Stimulated activated CD4-positive, alpha-beta T cell treated with anti-CD3 and anti-CD28 coated beads, TNF-alpha, amount 100 ng/mL, for 1 hour (primary cell): ENCODE results near the gene PRSS38.

ENCODE experiments used
- DNase-seq, 3 donors: peaks; one replicate each; pipeline ENCODE4 v3.0.0-alpha.2; 2020; ENCODE audit warnings: low read depth in 3 of 3, low spot score in 1 of 3

Gene PRSS38

DNA sequence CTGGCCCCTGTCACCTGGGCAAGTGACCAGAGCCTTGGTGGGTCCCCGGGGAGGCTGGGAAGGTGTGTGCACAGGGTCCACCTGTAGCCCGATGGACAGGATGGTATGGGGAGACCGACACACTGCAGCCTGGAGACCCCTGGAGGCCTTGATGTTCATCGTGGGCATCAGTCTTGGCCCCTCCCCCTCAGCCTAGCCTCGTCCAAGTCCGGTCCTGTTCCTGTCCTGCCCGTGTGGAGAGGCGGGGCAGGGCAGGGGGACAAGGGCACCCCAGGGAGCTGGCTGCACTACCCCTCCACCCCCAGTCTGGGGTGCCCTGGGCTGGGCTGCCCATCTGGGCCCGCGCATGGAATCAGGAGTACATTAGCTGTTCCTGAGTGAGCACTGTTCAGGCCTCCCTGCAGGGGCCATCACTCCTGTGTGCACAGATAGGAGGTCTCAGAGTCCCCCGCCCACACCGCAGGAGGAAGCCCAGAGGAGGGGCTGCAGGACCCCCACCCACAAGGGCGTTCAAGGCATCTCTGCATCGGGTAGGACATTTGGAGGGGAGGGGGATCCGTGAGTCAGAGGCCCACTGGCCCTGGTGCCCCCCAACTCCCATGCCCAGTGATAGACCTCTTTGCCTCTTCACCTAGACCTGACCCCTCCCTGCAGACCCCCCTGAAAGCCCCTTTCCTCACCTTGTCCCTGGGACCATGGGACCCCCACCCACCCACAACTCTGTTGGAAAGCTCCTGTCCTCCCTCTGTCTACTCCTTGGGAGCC, 69.1 kb downstream of the PRSS38 start:
- no peak for DNase-seq

DNA sequence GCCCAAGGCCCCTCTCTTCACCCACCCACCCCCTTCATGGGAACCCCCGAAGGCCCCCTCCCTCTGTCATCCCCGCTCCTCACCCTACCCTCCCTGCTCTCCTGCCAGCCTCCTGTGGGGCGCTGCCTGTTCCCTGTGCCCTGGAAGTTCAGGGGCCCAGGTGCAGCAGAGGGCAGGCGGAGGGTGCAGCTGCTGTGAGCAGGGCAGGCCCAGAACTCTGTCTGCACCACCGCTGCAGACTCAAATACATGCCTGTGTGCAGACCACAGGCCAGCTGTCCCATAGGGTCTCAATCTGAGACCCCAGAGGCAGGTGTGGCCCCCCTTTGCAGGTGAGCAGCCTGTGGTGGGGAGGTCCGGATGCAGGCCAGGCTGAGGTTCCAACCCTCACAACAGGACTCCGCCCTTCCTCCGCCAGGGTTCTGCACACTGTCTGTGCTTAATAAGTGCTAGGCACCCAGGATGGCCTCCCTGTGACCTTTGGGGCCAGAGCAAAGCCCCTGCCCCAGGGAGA, 69.7 kb downstream of the PRSS38 start:
- DNase-seq, result no peak

DNA sequence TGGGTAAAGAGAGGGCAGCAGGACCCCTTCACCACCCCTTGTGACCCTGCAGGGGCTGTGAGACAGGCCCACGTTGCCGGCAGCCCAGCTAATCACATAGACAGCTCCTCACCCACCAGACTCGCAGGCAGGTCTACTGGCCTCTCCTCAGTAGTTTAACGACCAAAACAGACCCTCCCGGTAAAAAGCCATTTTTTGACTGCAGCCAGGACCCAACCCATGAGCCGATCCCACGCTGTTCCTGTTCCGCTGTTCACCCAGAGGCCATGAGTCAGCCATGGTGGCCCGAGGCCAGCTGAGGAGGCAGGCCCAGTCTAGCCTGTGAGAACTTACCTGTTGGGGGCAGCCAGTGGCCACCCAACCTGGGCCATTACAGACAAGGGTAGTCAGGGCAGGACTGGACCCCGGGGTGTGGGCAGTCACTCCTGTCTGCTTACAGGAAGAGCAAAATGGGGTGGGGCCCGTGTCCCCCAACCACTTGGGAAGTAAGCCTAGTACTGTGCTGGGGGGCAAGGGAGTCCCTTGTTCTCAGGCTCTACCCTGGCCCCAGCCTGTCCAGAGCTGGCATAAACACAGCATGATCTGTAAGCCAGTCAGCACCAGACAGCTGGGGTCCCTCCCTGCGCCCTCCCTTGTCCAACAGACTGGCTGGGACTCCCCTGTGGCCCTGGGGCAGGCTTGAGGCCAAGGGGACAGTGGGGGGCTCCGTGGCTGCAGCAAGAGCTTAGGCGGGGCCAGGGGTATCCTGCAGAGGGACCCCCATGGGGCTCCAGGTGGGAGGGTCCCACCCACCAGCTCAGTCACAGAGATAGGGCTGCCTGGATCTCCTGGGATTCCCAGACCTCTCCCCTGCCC, 70.4 kb downstream of the PRSS38 start:
- DNase-seq, result no peak

DNA sequence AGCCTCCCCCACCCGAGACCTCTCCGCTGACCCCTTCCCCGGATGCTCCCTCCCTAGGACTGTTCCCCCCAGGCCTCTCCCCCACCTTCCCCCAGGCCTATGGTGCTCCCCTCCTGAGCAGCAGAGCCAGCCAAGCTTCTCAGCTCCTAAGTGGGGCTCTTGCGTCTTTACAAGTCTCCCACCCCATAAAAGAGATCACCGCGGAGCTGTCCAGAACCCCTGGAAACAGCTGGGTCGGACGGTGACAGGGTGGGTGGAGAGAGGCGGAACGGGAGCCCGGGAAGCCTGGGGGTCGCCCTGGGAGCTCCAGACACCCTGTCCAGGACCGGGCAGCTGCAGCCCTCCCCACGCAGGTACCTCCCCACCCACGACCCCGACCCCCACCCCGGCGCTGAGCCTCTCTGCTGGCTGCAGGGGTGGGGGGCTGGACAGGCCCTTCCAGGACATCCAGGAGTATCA, 71.1 kb downstream of the PRSS38 start:
- DNase-seq, result no peak

DNA sequence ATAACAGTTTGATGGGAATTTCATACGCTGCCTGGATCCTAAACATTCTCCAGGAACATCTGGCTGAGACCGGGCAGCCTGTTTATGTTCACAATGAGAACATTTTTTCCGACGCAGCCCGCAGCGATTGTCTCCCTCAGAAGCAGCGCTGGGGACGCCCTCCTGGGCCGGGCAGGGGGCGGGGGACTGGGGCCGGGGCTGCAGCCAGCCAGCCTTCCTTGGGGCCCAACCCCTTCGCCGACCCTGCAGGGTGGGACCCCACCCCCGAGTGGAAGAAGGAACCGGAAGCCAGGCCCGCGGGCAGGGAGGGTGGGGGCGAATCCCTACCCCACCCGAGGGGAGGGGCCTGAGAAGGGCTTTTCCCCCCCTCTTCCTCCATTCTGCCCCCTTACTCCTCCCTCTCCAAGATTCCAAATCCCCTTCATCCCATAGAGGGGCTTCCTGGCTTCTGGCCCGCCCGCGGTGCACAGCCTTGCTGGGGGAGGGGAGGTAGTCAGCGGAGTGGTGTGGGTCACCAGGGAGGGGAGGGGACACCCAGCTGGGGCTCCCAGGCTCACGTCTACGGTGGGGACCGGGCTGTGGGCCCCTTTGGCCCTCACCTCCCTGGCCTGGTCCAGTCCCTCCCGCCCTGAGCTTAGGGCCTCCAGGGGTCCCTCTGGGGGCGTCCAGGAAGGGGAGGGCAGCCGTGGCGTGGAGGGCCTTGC, 71.7 kb downstream of the PRSS38 start:
- DNase-seq, result no peak

DNA sequence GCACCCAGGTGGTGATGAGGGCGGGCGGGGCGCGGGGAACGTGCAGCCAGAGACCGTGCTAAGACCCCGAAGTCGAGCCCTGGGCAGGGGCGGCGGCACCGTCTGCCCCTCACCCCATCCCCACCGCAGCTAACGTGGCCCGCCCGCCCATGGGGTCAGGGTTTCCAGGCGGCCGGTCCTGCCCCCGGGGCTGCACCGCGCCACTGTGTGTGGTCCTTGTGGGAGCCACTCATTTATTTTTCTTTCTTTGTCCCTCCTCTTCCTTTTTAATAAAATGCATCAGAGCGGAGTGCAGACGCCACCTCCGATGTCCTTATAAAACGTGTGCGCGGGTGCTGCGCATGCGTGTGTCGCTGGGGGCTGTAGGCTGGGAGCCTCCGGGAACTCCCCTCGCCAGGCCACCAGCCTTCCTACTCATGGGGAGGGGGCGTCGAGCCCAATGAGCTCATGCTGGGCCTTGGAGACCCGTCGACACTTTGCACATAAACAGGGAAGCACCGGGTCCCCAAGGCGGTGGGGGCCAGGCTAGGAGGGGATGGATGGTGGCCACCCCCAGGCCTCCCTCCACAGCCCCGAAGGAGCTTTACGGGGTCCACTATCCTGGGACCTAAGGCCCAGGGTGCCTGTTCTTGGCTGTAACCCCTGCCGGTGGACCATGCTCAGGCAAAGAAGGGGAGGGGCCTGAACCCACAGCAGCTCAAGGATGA, 72.4 kb downstream of the PRSS38 start:
- no peak for DNase-seq

DNA sequence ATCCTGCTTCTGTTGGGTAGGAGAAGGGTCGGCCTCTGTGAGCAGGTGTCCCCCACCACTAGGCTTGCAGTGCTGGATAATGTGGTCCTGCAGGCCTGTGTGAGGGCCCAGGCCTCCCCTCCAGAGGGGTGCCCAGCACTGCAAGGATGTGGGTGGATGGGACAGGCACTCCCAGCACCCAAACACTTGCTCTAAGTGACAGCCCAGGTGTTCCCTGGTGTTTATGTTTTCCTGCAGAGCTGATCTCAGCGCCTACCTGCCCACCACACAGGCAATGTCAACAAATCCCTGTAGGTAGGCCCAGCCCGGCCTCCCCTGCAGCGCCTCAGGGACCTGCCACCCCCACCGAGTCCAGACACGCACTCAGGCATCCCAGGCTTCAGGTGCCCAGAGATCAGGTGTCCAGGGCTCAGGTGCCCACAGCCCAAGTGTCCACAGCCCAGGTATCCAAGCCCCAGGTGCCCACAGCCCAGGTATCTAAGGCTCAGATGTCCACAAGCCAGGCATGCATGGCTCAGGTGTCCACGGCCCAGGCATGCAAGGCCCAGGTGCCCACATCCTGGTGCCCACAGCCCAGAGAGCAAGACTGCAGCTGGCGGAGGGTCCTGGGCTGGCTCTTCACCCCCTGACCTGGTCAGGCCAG, 73.0 kb downstream of the PRSS38 start:
- DNase-seq, result no peak

DNA sequence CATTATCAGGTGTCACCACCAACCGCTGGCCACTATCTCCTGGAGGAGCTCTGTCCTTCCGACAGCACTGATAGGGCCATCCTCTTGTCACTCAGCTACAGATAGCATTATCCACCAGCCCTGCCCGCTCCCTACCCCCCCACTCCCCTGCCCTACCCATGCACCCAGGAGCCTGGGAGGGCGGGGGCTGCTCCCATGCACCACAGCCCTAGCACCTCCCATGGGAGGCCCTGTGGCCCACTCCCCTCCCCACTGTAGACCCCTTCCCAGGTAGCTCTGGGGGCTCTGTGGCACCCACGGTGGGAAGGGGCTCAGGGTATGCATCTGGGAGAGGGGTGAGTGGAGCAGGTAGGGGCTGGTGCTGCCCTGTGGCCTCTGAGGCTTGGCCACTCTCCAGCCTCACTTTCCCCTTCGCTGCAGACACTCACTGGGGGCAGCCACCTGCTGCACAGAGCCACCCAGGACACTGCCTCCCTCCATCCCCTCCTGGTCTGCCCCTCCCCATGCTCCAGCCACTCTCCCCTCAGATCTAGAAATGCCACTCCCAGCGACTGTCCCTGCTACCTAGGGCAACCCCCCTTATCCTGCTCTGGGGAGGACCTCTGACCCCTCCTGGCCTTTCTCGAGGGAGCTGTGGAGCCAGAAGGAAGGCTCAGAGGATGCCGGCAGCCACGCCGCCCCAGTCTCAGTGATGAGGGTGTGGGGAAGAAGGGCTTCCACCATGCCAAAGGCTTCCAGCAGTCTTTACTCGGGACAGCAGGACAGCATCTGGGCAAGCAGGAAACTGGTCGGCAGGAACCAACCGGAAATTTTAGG, 73.8 kb downstream of the PRSS38 start:
- DNase-seq, result no peak

DNA sequence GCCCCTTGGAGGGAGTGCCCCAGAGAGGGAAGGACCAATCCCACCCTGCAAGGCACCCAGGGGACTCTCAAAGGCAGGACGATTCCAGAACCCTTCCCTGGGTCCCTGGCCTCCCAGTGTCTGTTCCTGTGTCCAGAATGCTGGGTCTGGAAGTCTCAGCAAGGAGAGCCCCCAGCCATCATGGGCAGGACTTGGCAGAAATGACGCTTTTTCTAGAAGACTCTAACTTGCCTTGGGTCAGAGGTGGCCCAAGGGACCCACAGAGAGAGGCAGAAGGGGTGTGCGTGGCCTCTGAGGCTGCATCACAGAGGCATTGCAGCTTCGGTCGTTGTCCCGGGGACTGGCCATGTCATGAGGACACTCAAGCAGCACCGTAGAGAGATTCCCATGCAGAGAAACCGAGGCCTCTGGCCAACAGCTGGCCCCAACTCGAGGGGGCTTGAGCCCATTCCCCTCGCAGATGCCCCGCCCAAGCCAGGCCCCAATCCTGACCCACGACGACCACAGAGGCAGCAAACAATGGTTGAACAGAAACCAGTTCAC, 74.5 kb downstream of the PRSS38 start:
- no peak for DNase-seq

DNA sequence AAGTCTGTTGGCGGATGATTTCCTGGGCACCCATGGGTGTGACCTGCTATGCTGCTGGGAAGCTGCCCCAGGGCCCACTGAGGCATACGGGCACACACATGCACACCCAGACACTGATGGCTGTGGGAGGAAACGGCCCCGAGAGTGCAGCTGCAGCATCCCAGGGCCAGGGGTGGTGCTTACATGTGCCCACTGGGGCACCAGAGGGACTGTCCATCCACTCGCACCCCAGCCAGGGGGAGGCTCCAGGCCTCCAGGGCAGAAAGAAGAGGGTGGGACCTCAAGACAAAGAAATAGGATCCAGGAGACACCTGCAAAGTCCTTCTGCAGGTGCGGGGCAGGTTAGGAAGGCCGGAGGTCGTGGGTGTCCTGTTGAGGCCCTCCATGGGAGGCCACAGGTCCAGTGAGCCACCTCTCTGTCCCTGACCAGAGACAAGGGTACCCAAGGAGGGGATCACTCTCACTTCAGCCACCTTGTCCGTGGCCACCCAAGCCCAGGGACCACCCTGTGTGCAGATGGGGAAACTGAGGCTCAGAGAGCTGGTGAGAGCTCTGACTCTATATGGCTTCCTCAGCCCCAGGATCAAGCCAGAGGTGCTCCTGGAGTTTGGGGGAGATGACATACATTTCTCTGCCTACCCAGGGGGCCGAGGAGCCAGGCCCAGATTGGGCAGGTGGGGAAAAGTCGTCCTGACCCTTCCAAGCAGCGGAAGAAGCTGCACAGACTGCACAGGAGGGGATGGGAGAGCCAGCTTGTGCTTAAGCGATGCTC, 75.2 kb downstream of the PRSS38 start:
- no peak for DNase-seq

DNA sequence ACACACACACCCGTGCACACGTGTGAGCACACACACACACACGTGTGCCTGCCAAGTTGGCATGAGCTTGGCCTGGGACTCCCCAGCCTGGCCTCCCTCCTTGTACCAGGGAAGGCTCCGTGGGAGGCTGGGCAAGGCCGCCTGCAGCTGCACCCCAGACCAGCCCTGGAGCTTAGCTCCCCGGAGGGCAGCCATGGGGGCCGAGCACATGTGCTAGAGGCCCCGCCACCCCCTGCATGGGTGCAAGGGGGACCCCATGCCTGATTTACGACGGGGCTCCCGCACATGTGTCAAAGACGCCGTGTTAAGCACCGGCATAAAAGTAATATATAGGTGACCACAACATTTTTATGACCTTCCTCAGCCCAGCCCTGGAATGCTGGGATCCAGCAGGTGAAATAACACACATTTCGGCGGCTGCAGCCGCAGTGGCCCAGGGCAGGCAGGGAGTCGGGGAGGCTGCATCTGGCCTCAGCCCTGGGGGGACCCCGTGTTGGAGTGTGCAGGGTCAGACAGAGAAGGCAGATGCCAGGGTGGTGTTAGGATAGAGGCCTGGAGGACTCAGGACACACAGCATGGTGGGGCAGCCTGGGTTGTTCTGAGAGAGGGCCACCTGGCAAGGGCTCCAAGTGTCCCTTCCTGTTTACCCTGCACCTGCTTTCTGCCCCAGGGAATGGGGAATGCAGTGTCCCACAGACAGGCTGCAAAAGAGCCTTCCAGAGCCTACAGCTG, 75.9 kb downstream of the PRSS38 start:
- no peak for DNase-seq

DNA sequence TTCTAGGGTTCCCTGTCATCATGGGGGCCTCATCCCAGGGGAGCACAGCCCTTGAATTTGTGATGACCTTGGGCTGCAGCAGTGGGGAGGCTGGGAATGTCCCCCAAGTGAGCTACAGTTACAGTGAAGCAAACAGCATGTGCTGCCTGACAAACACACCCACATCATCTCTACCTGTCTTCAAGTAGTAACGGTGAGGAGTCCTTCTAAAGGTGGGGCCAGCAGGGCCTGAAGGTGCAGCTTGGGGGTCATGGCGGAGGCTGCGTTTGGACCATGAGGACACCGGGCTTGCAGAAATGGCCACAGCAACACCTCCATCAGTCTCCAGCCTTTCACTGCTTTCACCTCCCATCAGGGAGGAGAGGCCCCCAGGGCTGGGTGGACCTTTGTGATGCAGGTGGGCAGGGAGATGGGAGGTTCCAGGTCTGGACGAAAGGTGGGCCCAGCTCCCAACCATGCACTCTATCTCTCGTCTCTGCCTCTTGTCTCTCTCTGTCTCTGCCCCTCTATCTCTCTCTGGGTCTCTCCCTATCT, 76.5 kb downstream of the PRSS38 start:
- DNase-seq, result no peak

DNA sequence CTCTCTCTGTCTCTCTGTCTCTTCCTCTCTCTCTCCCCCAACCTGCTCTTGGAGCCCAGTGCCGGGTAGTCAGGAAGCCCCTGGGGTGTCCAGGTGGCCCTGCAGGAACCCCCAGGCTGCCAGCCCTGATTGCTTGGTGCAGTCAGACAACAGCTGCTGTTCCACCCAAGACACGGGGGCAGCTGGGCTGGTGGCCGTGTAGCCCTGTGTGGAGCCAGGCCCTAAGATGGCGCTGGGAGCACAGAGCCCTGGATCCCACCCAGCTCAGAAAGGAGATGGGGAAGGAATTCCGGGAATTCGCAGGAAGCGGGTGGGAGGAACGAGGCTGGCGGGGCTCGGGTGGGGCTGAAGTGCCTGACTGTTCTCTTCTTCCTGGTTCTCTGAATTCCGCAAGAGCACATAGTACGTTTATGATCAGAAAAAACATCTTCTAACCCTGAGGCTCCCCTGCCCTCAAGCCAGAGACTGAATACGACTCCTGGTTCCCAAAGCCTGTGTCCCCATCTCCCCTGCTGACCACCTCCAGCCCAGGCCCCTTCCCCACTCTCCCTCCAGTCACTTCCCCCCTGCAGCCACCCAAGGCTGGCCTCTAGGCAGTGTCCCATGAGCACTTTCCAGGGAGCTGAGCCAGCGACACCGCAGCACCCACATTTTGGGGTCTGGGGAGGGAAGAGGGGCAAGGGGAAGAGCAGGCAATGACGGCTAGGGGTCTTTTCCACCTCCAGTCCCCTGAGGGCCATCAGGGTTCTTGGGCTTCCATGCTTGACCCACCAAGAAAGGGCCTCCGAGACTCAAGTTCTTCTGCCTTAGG, 77.2 kb downstream of the PRSS38 start:
- no peak for DNase-seq

DNA sequence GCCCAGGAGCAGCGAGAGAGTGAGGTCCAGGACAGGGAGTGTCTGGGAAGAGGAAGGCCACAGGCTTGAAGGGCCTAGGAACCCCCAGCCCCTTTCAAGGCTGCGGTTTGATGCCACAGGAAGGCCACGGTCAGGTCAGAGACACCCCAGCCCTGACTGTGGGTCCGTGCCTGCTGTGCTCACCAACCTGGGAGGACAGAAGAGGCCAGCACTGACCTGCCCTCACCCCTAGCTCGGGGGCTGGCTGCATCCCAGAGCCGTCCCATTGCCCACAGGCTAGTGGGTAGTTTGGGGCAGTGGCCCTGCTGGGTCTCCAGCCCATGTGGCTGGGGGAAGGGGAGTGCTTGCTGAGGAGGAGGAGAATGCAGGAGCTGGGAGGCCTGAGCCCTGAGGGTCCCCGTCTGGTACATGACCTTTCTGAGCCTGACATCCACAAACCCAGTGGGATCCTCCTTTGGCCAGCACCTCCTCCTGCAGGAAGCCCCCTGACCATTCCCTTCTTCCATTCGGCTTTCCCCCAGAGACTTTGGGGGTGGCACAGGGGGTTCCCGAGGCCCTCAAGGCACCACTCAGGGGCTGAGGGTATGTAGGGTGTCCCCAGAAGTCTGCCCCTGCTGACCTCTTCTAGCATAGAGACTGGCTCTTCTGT, 77.9 kb downstream of the PRSS38 start:
- DNase-seq, result no peak

DNA sequence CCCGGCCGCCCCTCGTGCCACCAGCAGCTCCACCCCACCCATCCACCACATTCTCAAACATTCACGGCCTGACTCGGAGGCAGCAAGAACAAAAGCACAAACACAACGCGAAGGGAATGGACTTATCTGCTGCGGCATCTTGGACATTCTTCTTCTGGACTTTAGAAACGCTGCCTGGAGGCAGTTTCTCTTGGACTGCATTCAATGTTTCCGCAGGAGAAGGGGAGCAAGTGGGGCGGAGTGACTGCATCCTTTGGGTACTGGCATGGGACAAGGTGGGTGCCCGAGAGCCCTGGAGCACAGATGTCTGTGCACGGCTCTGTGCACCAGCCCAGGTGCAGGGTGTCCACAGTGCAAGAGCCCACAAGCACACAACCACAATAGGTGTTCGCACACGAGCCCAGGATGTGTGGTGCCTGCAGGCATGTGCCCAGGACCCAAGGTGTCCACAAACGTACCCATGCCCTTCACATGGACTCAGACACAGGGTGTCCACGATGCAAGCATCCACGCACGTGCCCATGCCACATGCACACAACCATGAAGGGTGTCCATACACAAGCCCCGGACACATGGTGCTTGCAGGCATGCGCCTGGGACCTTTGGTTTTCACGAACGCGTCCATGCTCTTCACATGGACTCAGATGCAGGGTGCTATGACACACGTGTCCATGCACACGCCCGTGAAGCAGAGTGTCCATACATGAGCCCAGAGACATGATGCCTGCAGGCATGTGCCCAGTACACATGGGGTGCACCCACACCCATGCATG, 78.7 kb downstream of the PRSS38 start:
- no peak for DNase-seq
